ENCODE results near the gene NYAP2.

Gene NYAP2

DNA sequence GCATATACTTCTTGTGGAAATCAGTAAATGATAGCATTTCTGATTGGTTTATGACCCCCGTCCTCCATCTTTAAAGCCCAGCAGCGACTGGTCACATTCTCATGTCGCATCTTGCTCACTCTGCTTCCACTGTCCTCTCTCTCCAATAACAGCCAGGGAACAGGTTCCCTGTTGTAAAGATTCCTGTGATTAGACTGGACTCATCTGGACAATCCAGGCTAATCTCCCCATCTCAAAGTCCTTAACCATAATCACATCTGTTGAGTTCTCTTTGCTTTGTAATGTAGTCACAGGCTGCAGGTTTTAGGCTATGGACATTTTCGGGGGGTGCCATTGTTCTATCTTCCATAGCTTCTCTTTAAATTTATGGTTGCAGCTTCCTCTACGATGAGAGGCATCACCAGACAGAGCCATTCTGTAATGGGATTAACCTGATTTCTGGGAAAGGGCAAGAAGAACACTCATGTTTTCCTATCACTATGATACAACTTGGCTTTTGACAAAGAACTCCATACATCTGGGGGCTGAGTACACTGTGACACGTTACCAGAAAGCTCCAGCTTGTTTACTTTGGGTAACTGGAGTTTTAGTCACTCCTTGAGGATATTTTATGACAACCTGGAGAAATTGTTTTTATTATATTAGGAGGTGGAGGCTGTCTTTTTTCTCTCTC is 159.0 kb downstream of the NYAP2 start:
- no peak for DNase-seq (ENCODE audit: low read depth in 2 of 2)

DNA sequence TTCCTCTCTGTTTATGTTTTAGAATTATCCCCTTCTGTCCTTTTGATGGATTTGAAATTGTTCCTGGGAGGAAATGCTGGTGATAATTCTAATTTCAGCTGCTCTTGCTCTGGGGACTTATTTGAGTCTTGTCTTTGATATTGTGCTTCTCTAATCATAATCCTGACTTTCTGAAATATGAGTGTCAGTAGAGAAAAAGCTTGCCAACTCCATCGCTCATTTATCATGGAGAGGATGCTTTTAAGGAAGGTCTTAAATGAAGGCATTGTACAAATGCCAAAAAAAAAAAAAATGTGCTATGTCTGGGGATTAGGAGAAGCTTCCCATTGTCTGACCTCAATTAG is 159.5 kb downstream of the NYAP2 start:
- no peak for DNase-seq (ENCODE audit: low read depth in 2 of 2)

DNA sequence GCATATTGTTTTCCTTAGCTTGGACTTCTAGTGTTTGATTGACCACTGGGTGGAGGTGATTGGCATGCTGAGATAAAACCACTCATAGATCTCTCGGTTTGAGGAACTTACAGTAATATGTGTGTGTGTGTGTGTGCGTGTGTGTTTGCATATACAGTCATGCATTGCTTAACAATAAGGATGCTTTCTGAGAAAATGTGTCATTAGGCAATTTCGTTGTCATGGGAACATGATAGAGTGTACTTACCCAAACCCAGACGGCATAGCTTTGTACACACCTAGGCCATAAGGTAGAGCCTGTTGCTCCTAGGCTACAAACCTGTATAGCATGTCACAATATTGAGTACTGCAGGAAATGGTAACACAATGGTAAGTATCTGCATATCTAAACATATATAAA is 167.3 kb downstream of the NYAP2 start:
- no peak for DNase-seq (ENCODE audit: low read depth in 2 of 2)

DNA sequence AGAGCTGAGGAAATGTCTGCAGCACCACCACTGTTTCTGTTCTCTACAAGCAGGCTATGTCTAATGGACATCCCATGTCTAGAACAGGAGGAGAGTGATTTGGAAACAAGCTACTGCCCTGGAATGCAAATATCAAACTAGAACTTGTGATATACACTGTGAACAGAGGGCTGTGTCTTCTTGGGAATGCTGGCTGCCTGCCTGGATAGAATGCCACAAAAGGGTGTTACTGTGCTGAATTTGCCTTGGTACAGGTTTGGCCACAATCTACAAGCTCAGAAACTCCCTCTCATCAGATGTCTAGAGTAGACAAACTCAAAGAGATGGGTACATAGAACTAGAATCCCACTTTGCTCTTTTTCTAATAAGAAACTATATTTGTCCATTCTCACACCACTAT is 170.5 kb downstream of the NYAP2 start:
- DNase-seq (ENCODE audit: low read depth in 2 of 2) = no peak

DNA sequence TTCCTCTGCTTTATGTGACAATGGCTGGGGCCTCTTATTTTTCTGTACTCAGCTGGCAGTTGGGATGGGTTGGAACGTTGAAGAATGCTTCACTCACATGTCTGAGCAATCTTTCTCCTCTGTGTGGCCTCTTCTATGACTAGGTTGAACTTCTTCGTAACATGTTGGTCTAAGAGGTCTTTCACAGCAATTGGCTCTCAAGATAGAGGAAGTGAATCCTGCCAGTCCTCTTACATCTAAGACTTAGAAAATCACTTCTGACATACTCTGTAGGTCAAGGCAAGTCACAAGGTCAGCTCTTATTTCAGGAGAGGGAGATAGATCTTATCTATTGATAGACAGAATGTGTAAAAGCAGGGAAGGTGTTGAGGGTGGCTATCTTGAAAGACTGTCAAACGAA is 174.1 kb downstream of the NYAP2 start:
- no peak for DNase-seq (ENCODE audit: low read depth in 2 of 2)

DNA sequence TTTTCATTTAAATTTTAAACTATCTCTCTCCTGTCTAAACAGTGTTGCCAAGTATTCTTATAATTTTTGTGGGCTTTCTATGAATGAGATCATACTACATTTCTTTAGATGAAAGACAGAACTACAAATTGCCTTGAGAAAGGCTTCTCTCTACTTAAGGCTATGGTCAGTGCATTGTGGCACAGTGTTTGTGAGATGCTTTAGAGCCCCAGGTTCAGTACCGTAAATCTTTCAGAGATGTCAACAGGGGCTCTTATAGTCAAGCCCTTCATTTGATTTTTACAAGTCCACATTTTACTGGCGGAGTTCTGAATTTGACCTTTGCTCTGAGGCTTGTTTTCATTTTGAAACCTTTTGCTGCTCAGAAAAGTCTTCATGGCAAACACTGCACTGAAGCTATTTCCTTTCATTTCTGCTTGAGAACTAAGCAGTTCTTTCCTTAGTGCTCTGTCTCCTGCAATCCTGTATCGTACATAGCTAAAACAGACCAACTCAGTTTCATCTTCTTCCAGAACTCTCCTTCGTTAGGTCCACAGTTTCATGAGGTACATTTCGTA is 175.2 kb downstream of the NYAP2 start:
- no peak for DNase-seq (ENCODE audit: low read depth in 2 of 2)

DNA sequence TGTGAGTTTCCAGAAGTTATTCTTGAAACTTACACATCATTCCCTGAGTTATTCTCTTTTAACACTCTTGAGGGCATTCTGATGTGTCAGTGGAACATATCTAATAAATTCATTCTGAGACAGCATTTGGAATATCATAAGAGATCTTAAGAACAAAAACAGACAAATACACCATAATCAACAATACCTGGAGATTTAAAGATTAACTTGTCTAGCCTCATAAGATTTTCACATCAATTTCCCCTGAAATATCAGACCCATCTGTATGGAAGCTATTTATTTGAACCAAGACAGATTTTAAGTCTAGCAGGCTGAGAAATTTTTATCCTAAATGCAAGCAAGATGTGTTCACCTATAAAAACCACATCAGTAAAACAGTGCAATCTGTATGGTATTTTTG is 181.6 kb downstream of the NYAP2 start:
- DNase-seq (ENCODE audit: low read depth in 2 of 2) = no peak

DNA sequence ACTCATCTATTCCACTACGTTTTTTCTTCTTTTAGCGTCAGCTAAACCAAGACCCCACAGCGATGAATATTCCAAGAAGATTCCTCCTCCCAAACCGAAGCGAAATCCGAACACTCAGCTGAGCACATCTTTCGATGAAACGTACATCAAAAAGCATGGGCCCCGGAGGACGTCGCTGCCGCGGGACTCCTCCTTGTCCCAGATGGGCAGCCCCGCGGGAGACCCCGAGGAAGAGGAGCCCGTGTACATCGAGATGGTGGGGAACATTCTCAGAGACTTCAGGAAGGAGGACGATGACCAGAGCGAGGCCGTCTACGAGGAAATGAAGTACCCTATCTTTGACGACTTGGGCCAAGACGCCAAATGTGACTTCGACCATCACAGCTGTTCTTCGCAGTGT is 182.4 kb downstream of the NYAP2 start:
- no peak for DNase-seq (ENCODE audit: low read depth in 2 of 2)

DNA sequence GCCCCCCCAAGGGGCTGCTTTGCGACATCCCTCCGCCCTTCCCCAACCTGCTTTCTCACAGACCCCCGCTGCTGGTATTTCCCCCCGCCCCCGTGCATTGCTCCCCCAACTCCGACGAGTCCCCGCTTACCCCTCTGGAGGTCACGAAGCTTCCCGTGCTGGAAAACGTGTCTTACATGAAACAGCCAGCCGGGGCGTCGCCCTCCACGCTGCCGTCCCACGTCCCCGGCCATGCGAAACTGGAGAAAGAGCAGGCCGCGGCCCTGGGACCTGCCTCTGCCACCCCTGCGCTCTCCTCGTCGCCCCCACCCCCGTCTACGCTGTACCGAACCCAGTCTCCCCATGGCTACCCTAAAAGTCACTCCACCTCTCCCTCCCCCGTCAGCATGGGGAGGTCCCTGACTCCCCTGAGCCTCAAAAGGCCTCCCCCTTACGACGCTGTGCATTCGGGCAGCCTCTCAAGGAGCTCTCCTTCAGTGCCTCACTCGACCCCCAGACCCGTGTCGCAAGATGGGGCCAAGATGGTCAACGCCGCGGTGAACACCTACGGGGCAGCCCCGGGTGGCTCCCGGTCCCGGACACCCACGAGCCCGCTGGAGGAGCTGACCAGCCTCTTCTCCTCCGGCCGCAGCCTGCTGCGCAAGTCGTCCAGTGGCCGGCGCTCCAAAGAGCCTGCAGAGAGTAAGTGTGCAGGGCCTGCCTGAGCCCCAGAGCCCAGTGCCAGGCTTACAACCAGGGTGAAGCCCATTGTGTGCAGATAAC is 183.0 kb downstream of the NYAP2 start:
- DNase-seq (ENCODE audit: low read depth in 2 of 2) = no peak

DNA sequence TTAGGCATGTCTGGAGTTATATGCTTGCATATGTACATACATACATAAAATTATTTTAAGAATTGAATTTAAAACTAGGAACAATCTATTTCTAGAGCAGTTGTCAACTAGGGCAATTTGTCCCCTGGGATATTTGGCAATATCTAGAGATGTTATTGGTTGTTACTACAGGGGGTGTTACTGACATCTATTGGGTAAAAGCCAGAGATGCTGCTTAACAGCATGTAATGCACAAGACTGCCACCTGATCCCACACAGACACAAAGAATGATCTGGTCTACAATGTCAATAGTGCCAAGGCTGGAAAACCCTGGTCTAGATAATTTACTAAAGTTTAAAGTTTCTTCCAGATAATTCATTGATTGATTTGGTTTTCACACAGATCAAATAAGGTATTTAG is 185.3 kb downstream of the NYAP2 start:
- no peak for DNase-seq (ENCODE audit: low read depth in 2 of 2)

DNA sequence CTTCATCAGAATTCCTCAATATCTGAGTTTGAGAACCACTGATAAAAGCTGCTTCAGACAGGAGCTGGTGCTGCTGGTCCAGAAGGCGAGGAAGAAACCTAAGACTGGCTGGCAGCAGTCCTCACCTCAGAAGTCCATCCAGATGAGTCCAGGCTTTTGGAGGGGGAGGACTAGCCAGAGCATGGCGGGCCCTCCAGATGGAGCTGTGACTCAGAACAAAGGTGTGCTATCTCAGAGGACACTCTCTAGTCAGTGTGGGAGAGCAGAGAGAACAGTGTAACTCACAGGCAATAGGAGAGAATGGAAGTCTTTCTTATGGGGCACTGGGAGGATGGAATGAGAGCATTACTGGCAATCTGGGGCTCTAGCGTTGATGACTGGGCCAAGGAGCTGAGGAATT is 191.4 kb downstream of the NYAP2 start:
- DNase-seq (ENCODE audit: low read depth in 2 of 2) = no peak

DNA sequence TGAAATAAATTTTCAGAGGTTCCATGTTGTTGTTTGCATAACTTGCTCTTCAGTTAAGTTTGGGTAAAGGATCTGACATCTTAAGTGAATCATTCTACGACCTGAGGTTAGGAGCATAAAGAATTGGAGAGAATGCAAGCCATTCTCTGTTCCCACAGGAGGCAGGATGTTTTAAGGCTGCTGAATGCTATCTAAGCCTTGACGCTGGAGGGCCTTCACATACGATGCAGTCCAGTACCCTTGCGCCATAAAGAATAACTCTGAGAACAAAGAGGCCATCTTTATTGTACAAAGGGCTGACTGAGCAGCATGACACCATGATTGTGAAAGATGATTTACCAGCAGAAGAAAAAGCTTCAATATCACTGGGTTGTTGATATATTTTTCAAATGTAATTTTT is 198.4 kb downstream of the NYAP2 start:
- DNase-seq (ENCODE audit: low read depth in 2 of 2) = no peak

DNA sequence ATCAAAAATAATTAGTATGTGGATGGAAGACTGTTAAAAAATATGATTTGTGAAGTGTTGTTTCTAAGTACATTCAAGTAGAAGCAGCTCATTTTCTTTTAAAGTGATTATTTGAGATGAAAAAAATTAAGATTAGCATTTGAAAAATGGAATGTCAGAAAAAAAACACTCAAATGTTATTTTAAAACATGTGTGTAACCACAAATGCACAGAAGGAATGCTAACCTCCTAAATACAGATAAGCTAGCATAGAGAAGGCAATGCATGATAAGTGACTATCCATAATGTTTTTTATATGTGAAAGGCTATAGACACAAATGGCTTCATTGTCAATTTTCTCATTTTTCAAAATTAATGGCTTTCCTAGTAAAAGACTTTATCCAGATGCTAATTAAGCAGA is 198.9 kb downstream of the NYAP2 start:
- no peak for DNase-seq (ENCODE audit: low read depth in 2 of 2)

DNA sequence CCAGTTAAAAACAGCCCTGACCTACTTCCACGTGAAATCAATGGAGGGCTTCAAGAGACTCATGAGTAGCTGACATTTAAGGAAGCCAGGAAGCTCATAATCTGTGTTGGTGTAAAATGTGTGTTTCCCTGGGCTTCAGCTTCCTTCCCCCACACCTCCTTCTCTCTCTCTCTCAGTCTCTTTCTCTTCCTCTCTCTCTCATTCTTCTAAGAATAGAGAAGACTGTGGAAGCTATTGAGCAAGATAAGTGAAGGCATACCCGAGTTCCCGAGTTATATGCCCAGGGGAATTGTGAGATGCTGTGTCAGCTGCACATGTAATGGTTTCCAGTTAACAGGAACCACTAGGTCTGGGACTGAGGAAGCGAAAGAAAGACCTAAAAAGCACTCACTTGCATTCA is 199.4 kb downstream of the NYAP2 start:
- peak; percentile 4 for DNase-seq (ENCODE audit: low read depth in 2 of 2)

DNA sequence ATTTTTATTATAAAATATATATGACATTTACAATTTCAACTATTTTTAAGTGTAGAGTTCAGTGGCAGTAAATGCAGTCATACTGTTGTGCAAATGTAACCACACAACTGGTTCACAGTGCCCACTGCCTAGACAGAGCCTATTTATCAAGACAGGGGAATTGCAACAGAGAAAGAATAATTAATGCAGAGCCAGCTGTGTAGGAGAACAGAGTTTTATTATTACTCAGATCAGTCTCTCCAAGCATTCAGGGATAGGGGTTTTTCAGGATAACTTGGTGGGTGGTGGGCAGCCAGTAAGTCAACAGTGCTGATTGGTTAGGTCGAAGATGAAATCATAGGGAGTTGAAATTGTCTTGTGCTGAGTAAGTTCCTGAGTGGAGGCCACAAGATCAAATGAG is 200.3 kb downstream of the NYAP2 start:
- DNase-seq (ENCODE audit: low read depth in 2 of 2) = no peak

DNA sequence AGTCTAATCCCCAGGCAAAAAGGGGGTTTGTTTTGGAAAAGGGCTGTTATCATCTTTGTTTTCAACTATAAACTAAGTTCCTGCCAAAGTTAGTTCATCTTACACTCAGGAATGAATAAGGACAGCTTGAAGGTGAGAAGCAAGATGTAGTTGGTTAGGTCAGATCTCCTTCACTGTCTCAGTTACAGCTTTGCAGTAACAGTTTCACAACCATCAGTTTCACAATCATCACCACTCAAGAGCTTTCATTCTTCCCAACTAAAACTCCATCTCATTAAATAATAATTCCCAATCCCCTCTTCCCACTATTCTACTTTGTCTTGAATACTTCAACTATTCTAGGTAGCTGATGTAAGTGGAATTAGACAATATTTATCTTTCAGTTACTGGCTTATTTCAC is 200.9 kb downstream of the NYAP2 start:
- no peak for DNase-seq (ENCODE audit: low read depth in 2 of 2)

DNA sequence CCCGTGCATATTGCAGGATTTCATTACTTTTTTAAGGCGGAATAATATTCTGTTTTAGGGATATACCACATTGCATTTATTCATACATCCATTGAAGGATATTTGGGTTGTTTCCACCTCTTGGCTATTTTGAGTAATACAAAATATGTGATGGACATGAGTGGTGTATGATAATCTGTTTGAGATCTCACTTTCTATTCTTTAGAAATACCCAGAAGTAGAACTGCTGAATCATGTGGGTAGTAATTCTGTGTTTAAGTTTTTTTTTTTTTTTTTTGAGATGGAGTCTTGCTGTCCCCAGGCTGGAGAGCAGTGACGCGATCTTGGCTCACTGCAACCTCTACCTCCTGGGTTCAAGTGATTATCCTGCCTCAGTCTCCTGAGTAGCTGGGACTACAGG is 201.4 kb downstream of the NYAP2 start:
- DNase-seq (ENCODE audit: low read depth in 2 of 2) = no peak

DNA sequence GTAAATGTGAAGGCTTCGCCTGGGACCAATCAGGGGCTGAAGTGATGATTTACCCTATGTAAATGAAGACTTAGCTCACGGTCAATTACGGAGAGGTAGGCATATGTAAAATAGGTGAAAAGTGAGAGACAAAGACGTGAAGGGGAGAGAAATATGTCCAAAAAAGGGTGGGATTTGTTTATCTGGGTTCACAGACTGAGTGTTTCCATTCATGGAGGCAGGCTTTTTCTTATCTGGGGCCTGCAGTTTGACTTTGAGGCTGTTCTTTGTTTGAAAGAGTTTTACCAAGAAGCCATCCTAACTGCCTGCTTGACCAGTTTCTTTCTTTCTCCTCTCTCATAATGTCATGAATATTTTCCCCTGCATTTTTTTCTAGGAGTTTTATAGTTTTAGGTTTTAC is 202.7 kb downstream of the NYAP2 start:
- no peak for DNase-seq (ENCODE audit: low read depth in 2 of 2)

DNA sequence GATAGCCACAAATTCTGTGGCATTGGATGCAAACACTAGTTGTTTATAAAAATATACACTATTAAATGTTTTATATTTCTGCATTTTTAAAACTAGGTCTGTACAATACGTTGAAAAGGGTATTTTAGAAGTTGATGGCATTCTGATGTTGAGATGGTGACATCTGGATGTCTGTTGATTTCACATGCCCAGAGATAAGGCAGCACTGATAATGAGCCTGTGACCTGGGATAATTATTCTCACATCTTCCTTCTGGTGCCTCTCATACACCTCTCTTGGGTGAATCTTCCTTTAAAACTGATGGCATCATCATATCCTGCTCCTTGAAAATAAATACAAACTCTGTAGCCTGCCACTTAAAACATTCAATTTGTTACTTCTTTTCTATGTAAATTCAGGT is 208.6 kb downstream of the NYAP2 start:
- no peak for DNase-seq (ENCODE audit: low read depth in 2 of 2)

DNA sequence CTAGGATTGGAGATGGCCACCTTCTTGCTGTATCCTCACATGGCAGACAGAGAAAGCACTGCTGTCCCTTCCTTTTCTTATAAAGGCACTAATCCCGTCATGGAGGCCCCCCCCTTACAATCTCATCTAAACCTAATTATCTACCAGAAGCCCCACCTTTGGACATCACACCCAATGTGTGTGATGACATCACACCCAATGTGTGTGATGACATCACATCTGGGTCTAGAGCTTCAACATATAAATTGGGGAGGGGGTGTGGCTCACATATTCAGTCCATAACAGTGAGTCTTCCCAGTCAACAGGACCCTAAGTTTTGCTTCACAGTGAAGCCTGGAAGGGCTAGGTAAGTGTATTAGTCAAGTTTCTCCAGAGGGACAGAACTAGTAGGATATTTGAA is 213.1 kb downstream of the NYAP2 start:
- no peak for DNase-seq (ENCODE audit: low read depth in 2 of 2)

DNA sequence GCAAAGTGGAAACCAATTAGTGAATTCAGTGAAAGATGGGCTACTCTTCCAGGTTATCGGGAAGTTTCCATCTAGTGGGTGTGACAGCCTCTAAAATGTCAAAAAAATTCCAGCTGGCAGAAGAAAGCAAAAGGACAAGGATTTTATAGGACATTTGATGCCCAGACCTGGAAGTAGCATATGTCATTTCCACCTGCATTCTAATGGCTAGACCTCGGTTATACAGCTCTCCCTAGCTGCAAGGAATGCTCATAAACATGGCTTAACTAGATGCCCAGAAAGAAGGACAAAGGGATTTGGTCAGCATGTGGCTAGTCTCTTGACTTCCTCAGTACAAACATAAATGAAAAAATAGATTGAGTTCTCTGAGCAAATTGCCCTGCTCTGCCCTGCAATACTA is 215.4 kb downstream of the NYAP2 start:
- no peak for DNase-seq (ENCODE audit: low read depth in 2 of 2)

DNA sequence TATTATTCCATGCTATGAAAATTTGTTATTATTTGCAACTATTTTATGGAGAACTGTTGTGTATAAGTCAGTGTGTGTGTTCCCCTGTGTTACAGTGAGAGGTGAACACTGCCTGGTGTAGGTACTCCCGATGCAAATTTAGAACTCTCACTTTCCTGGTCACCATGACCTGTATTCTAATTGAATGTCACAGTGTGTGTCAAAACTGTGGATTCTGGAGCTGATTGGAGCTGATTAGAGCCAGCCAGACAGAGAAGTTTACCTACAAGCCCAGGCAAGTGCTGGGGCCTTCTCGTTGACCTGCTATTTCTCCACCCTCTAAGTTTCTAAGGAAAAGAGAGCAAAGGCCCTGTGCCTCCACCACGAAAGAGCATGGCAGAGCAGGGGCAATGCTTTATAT is 216.0 kb downstream of the NYAP2 start:
- no peak for DNase-seq (ENCODE audit: low read depth in 2 of 2)

DNA sequence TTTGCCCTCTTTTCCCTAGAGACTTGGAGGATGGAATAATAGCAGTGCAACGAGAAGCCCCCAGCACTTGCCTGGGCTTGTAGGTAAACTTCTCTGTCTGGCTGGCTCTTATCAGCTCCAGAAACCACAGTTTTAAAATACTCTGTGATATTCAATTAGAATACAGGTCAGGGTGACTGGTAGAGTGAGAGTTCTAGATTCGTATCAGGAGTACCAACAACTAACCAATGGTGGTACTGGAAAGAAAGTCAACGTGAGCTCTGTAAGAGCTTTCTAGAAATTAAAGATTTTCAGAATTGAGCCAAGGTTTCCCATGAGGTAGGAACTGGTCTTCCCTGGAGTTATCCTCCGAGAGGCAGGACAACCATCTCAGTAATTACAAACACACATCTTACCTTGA is 216.9 kb downstream of the NYAP2 start:
- no peak for DNase-seq (ENCODE audit: low read depth in 2 of 2)

DNA sequence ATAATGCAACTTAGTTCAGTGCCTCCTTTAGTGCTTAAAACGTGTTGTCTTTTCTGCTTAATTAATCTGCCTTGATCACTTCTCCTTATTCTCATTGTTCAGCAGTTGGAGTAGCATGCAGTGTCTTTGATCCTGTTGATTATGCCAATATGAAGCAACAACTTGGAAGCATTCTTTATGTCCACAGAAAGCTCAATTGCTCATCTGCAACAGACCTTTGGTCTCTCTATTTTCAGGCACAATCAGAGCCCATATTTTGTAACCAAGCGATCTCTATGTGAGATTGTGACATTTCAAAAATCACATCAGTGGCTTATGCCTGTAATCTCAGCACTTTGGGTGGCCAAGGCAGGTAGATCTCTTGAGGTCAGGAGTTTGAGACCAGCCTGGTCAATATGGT is 217.3 kb downstream of the NYAP2 start:
- no peak for DNase-seq (ENCODE audit: low read depth in 2 of 2)

Measured in fibroblast of skin of left quadriceps (primary cell).